Measurements from ENCODE around the gene FRMD4A. TPM values are rescaled to one million over a fixed set of nuclear protein-coding genes. Genes with fewer than 3 reads are reported as not detected.

Gene FRMD4A
- total and polyA plus RNA-seq, 10 of the 15 experiments (the other 5 are each of a cell fraction or from before 2014, with no cell fraction given) = 17.8 to 75.2 (median 39.1) TPM

GRCh38 chr10:13845897-13846296 lies 484.8 kb downstream of the FRMD4A start:
- no peak for TF ChIP-seq PAX5 (IDR thresholded peaks at IDR 0.05; ENCODE audit: borderline replicate concordance, low read depth, low read length)
- no peak for TF ChIP-seq TAF1 (IDR thresholded peaks at IDR 0.05; ENCODE audit: borderline replicate concordance, low read depth, low read length)
- TF ChIP-seq MYB (IDR thresholded peaks at IDR 0.05; ENCODE audit: borderline replicate concordance, low read depth, low read length) = no peak
- TF ChIP-seq MTA2 (IDR thresholded peaks at IDR 0.05; ENCODE audit: low read depth) = no peak
- TF ChIP-seq ZNF207 (IDR thresholded peaks at IDR 0.05; ENCODE audit: borderline replicate concordance) = no peak
- TF ChIP-seq, protein P1, sequence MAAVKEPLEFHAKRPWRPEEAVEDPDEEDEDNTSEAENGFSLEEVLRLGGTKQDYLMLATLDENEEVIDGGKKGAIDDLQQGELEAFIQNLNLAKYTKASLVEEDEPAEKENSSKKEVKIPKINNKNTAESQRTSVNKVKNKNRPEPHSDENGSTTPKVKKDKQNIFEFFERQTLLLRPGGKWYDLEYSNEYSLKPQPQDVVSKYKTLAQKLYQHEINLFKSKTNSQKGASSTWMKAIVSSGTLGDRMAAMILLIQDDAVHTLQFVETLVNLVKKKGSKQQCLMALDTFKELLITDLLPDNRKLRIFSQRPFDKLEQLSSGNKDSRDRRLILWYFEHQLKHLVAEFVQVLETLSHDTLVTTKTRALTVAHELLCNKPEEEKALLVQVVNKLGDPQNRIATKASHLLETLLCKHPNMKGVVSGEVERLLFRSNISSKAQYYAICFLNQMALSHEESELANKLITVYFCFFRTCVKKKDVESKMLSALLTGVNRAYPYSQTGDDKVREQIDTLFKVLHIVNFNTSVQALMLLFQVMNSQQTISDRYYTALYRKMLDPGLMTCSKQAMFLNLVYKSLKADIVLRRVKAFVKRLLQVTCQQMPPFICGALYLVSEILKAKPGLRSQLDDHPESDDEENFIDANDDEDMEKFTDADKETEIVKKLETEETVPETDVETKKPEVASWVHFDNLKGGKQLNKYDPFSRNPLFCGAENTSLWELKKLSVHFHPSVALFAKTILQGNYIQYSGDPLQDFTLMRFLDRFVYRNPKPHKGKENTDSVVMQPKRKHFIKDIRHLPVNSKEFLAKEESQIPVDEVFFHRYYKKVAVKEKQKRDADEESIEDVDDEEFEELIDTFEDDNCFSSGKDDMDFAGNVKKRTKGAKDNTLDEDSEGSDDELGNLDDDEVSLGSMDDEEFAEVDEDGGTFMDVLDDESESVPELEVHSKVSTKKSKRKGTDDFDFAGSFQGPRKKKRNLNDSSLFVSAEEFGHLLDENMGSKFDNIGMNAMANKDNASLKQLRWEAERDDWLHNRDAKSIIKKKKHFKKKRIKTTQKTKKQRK (IDR thresholded peaks at IDR 0.05; ENCODE audit: low read depth, low read length) = no peak
- TF ChIP-seq YY1 (IDR thresholded peaks at IDR 0.05; ENCODE audit: low read depth, low read length) = no peak
- no peak for TF ChIP-seq MXI1 (IDR thresholded peaks at IDR 0.05; ENCODE audit: low read depth, low read length)
- TF ChIP-seq ZNF592 (IDR thresholded peaks at IDR 0.05) = no peak
- TF ChIP-seq ATF2 (IDR thresholded peaks at IDR 0.05; ENCODE audit: low read length) = no peak
- no peak for TF ChIP-seq NR2F1 (conservative IDR thresholded peaks at IDR 0.05)
- 55% methylated on average over 4 of the region's 4 CpGs for WGBS (ENCODE audit: insufficient coverage, insufficient replicate concordance, low lambda C conversion rate, missing lambda C conversion rate)
- ChIA-PET SMC1A (ENCODE audit: uncharacterized antibody, unreplicated experiment) (no interaction called here), RAD21 (ENCODE audit: unreplicated experiment) (no interaction called here), POLR2A (no interaction called here), CTCF (interaction anchor here (0.9 kb wide), 2 partner anchors 22 to 40 kb away, joined by 3 read pairs; no protein-coding TSS in a partner anchor)
- H2AFZ ChIP-seq (ENCODE audit: control insufficient read depth, low read depth, low read length) = no peak overlapping the region
- no TSS peak for BruUV-seq (replicated peaks)
- H3K27ac ChIP-seq (ENCODE audit: control insufficient read depth, insufficient read depth) = no peak overlapping the region
- H3K36me3 ChIP-seq (ENCODE audit: control insufficient read depth in 2 of 2, insufficient read depth in 2 of 2, low read length in 1 of 2) = no peaks in the 10 kb centered on the region
- ATAC-seq = no peak
- in situ Hi-C loops (cut with MboI) = no loop called here
- H3K4me3 ChIP-seq = no peak overlapping the region
- no peaks in the 10 kb centered on the region for H4K20me1 ChIP-seq (ENCODE audit: control insufficient read depth, insufficient read depth)
- H3K79me2 ChIP-seq (ENCODE audit: control insufficient read depth, insufficient read depth, low read length) = no peaks in the 10 kb centered on the region
- H3K4me2 ChIP-seq (ENCODE audit: control insufficient read depth, insufficient read depth) = no peak overlapping the region
- FAIRE-seq = no peak
- H3K27me3 ChIP-seq (replicated peaks in 1 of 2; ENCODE audit: control insufficient read depth in 2 of 2, insufficient read depth in 2 of 2, low read length in 1 of 2) = no peaks in the 10 kb centered on the region; a peak in 1 of 4 replicates
- no peak overlapping the region for H3K9ac ChIP-seq (ENCODE audit: control insufficient read depth, insufficient read depth, low read length)
- no peaks in the 10 kb centered on the region; the same call in 2 of the 3 replicates for H3K9me3 ChIP-seq (replicated peaks; ENCODE audit: control insufficient read depth, insufficient read depth, low read length)
- no peak for DNase-seq (ENCODE audit: low read depth, low spot score)
- intact Hi-C loops (cut with micrococcal nuclease; ENCODE audit: unreplicated experiment) = no loop called here
- no peaks in the 10 kb centered on the region for H3K4me1 ChIP-seq (ENCODE audit: control insufficient read depth, insufficient read depth, low read length)

Measured in GM12878 (cell line).